HG02938 (cell line): Measurements from ENCODE around the gene STOX2.

Experiments used
- ATAC-seq: cut with Tn5 transposase; IDR thresholded peaks from one replicate; pipeline ENCODE4 v1.9.1; 2021; ENCODE audit warnings: mild to moderate bottlenecking, moderate library complexity; ENCODE audit not compliant: unreplicated experiment

Gene STOX2

GRCh38 chr4:183888564-183888963, 16.5 kb upstream of the STOX2 start:
- no peak for ATAC-seq

- no peak for ATAC-seq
Measured at GRCh38 chr4:183889190-183889589, 15.9 kb upstream of the STOX2 start.

- no peak for ATAC-seq
Measured at GRCh38 chr4:183897193-183897592, 7.9 kb upstream of the STOX2 start.

- ATAC-seq, result no peak
Measured at GRCh38 chr4:183898456-183898855, 6.7 kb upstream of the STOX2 start.

- no peak for ATAC-seq
Measured at GRCh38 chr4:183903021-183903760, 1.9 kb upstream of the STOX2 start.

GRCh38 chr4:183905593-183906488, 734 bp downstream of the STOX2 start:
- no peak for ATAC-seq

GRCh38 chr4:183906489-183906738, 1.3 kb downstream of the STOX2 start:
- ATAC-seq, result no peak

GRCh38 chr4:183906739-183907651, 1.9 kb downstream of the STOX2 start:
- ATAC-seq, result no peak

- no peak for ATAC-seq
Measured at GRCh38 chr4:183907871-183908683, 3.0 kb downstream of the STOX2 start.

- ATAC-seq, result no peak
Measured at GRCh38 chr4:183909187-183909586, 4.1 kb downstream of the STOX2 start.

GRCh38 chr4:183909801-183910200, 4.7 kb downstream of the STOX2 start:
- no peak for ATAC-seq

- no peak for ATAC-seq
Measured at GRCh38 chr4:183912585-183912984, 7.5 kb downstream of the STOX2 start.

GRCh38 chr4:183915976-183916375, 10.9 kb downstream of the STOX2 start:
- ATAC-seq, result no peak

GRCh38 chr4:183918696-183919095, 13.6 kb downstream of the STOX2 start:
- no peak for ATAC-seq

GRCh38 chr4:183919141-183919540, 14.0 kb downstream of the STOX2 start:
- ATAC-seq, result no peak

GRCh38 chr4:183920512-183920911, 15.4 kb downstream of the STOX2 start:
- ATAC-seq, result no peak

- no peak for ATAC-seq
Measured at GRCh38 chr4:183921335-183921734, 16.2 kb downstream of the STOX2 start.

- ATAC-seq, result no peak
Measured at GRCh38 chr4:183924362-183925044, 19.4 kb downstream of the STOX2 start.

- no peak for ATAC-seq
Measured at GRCh38 chr4:183926950-183927349, 21.8 kb downstream of the STOX2 start.

- ATAC-seq, result no peak
Measured at GRCh38 chr4:183932576-183932975, 27.5 kb downstream of the STOX2 start.
